Kidney capillary endothelial cell (primary cell): ENCODE data around the gene OR2T2.
"Not testable (repeated sequence)": the region's sequence is repeated elsewhere in the genome, so short reads cannot be mapped to it uniquely, and the experiment has no call there.

ENCODE experiments used
- DNase-seq: peaks from one replicate; pipeline ENCODE4 v3.0.0-alpha.2; 2018; ENCODE audit warnings: low spot score

The OR2T2 gene

GRCh38 chr1:248450466-248451145 lies 5.2 kb downstream of the OR2T2 start:
- not testable (repeated sequence) for DNase-seq

GRCh38 chr1:248453619-248454018 lies 8.2 kb downstream of the OR2T2 start:
- not testable (repeated sequence) for DNase-seq

GRCh38 chr1:248455045-248455444 lies 9.6 kb downstream of the OR2T2 start:
- DNase-seq: not testable (repeated sequence)

GRCh38 chr1:248456635-248457034 lies 11.2 kb downstream of the OR2T2 start:
- DNase-seq: not testable (repeated sequence)

- DNase-seq: not testable (repeated sequence)
These were observed 13.7 kb downstream of the OR2T2 start for GRCh38 chr1:248459117-248459516.

GRCh38 chr1:248471154-248471553 lies 25.7 kb downstream of the OR2T2 start:
- no peak for DNase-seq

- DNase-seq: not testable (repeated sequence)
These were observed 26.7 kb downstream of the OR2T2 start for GRCh38 chr1:248472111-248472510.

- DNase-seq: not testable (repeated sequence)
These were observed 27.6 kb downstream of the OR2T2 start, which contains the start of gene OR2T3 for GRCh38 chr1:248473051-248473450. TSS of gene OR2T3 (plus strand) at chr1:248473351. CDS start at chr1:248473351, 0 bp downstream.

GRCh38 chr1:248475660-248476059 lies 30.2 kb downstream of the OR2T2 start:
- not testable (repeated sequence) for DNase-seq

GRCh38 chr1:248481686-248482579 lies 36.5 kb downstream of the OR2T2 start:
- DNase-seq: not testable (repeated sequence)

GRCh38 chr1:248488289-248488688 lies 42.9 kb downstream of the OR2T2 start, which contains the start of gene OR2T5:
TSS of gene OR2T5 (plus strand) at chr1:248488589. CDS start at chr1:248488589, 0 bp downstream.
- not testable (repeated sequence) for DNase-seq

GRCh38 chr1:248496661-248497060 lies 51.2 kb downstream of the OR2T2 start:
- not testable (repeated sequence) for DNase-seq

GRCh38 chr1:248500305-248501035 lies 55.0 kb downstream of the OR2T2 start:
- not testable (repeated sequence) for DNase-seq
